DMS114 treated with DMSO at 0.1 percent for 48 hours (cell line): ENCODE measurements around the gene PACS2.

Source experiments
- DNase-seq: peaks from one replicate; lab custom pipeline; 2025; ENCODE audit not compliant: unreplicated experiment; lab: John Stamatoyannopoulos, UW

Gene PACS2

DNA sequence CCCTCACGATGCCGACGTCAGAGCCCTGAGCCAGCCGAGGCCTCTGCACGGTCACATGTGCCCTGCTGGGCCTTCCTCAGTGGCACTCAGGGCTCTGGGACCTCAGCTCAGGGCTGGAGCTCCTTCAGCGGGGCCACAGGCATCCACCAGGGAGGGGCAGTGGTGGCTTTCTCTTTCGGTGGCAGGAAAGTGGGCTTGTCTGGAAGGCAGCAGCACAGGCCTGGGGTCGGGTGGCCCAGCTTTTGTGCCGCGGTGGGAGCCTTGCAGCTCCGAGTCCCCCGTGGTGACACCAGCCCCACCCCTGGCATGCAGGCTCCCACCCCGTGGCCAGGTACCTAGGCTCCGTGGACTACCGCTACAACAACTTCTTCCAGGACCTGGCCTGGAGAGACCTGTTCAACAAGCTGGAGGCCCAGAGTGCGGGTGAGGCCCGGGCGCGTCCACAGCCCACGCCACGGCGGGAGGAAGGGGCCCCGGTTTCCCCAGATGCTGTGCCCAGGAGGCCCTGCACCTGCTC, 69.6 kb downstream of the PACS2 start:
- DNase-seq, result no peak

DNA sequence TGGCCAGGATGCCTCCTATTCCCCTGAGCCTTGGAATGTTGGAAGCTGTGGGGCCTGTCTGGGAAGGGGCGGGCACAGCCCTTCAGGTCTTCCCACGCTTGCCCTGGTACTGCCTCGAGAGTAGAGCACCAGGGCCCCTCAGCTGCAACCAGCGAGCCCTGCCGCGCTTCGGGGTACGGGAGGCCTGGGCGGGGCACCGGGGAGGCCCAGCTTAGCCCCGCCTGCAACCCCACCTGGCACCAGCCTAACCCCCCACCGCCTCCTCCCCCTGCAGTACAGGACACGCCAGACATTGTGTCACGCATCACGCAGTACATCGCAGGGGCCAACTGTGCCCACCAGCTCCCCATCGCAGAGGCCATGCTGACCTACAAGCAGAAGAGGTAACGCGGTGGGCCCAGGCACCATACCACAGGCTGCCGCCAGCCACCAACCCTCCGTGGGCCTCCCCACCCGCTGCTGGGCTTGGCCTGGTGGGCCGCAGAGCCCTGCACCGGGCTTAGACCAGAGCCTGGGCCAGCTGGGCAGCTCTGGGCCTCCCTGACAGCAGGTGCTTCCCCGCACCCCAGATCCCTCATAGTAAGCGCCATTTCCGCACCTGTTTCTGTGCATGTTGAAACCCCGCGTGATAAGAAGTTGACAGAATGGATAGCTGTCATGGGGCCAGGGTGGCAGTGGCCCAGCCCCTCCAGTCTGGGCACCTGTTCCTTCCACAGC, 70.2 kb downstream of the PACS2 start:
- DNase-seq, result no peak

- DNase-seq, result no peak
Measured at GRCh38 chr14:105385322-105385637, 70.7 kb downstream of the PACS2 start.

DNA sequence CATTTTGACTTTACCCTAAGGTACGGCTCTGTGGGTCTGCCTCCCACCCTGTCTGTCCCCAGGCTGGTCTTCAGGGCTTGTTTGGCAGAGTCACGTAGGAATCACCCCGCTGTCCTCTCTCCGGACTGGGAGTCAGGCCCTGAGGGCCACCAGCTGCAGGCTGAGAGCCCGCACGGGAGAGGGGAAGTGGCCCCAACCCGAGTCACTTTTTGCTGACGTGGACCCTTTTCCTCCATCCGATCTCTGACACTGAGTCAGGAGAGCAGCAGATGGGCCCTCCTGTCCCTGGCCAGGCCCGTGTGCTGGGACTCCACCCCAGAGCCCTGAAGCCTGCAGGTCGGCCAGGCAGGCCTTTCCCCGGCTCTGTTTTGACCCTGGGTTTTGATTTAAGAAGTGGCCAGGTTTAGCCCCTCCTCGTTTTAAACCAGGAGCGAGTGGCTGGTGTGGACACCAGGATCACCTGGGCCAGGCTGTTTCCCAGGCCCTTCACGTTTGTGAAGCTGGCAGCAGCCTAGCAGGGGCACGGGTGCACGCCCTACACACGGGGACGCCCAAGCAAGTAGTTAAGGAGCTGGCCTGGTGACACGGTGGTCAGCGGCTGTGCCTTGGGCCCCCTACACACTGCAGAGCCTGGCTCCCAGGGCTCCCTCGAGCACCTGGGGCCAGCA, 71.3 kb downstream of the PACS2 start:
- no peak for DNase-seq

DNA sequence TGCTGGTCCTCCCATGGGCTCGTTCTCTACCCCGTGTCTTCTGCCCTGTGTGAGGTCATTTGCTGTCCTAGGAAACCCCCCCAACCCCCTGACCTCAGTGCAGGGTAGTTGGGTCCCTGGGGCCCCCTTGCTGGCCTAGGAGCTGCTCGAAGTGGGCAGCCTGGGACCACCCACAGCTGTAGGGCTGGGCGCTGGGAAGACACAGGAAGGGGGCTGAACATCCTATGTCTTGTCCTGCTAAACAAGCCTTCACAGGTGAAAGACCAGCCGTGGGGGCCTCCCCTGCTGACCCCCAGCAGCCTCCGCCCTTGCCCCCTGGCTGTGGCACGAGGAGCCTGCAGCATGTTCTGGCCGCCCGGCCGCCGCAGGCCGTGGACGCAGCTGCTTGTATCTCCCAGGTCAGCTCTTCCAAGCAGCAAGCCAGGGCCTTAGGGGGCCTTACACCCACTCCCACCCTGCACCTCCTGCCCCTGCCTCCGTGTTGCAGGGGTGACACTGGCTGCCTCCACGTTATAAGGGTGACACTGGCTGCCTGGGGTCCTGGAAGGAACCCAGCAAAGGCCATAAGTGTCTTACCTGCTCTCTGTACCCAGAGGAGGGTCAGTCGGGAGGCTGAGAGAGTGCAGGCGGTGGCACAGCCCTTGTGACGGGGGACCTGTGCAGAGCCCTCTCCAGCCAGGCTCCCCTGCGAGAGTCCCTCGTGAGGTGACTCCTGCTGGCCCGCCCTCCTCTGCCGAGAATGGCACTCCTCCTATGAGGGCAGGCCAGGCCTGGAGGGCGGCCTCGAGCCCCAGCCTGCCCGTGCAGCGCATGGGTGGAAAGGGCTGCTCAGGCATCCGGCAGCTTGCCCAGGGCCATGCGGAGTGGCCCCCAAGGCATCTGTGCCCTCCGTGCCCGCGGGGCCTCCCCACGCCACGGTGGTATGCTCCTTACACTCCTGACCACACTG, 72.3 kb downstream of the PACS2 start:
- no peak for DNase-seq

DNA sequence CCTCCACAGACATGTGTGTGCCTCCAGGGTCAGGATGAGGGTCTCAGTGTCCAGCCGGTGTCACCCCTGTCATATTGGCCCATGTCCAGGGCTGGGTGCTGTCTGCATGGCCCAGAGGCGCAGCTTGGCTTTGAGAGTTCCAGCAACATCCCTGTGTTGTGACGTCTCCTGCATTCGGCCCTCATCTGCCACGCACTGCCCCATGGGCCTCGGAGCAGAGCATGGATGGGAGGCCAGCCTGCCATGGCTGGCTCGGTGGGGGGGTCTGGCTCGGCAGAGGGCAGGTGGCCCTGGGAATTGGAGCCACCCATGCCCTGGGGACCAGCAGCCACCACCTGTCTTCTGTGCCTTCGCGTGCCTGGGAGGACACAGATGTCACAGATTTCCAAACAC, 73.0 kb downstream of the PACS2 start:
- DNase-seq, result no peak

DNA sequence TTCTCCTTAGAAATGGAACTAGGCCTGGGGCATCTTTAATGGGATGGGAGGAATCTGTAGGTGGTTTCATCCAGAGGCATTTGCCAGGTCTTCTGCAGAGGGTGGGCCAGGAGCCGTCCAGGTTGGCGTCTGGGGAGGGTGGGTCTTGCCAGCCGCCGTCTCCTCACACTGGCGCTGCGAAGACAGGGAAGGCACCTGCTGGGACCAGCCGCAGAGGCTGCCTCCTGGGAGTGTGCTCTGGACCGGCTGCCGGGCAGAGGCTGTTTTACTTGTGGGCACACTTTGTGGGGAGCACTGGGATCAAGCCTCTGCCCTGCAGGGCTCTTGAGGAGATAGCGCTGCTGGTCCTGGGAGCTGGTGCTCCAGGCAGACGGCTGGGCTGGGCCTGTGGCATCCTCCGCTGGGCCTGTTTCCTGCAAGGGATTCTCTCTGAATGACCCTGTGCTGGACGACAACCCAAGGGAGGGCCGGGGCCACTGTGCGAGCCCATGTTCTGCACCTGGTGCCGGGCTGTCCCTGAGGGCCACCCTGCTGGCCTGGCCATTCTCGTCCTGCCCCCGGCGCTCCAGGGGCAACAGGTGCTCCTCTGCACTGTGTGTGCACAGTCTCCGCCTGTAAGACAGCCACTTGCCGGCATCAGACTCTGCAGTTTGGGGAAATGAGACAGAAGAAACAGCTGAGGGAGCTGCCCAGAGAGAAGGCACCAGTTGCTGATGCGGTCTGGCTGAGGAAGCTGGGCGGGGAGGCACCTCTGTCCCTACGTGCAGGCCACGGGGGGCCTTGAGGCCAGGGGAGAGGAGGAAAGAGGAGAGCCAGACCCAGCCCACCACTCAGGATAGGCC, 73.8 kb downstream of the PACS2 start:
- no peak for DNase-seq

DNA sequence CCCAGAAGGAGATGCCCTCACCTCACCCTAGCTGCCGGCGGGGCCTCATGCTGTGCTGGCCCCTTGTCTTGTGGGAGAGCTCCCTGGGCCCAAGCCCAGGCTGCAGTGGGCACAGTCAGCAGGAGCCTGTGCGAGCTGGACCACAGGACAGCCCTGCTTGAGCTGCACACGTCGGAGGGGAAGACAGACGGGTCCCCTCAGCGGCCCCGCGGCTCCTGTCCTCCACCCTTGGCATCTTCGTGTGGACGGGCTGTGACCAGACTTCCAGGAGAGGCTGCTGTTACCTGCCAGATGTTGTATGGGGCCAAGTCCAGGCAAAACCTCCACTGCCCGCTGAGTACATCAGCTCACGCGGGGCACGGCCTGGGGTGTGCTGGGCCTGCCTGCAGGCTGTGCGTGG, 74.4 kb downstream of the PACS2 start:
- DNase-seq, result no peak

DNA sequence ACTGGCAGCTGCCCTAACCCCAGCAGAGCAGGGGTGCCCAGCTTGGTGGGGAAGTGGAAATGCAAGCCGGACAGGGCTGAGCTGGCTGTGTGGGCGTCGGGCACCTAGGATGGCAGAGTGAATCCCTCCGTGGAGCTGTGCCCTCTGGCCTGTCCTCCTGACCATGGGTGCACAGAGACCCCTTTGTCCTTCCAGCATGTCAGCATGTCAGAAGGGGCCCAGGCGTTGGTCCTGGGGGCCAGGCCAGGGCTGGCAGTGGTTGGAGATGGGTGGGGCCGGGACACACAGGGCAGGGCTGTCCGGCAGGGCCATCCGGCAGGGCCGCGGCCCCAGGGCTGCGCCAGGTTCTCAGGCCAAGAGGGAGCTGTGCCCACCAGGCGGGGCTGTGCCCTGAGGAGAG, 75.0 kb downstream of the PACS2 start:
- no peak for DNase-seq

GRCh38 chr14:105389976-105390848, 75.7 kb downstream of the PACS2 start:
- DNase-seq, result no peak

DNA sequence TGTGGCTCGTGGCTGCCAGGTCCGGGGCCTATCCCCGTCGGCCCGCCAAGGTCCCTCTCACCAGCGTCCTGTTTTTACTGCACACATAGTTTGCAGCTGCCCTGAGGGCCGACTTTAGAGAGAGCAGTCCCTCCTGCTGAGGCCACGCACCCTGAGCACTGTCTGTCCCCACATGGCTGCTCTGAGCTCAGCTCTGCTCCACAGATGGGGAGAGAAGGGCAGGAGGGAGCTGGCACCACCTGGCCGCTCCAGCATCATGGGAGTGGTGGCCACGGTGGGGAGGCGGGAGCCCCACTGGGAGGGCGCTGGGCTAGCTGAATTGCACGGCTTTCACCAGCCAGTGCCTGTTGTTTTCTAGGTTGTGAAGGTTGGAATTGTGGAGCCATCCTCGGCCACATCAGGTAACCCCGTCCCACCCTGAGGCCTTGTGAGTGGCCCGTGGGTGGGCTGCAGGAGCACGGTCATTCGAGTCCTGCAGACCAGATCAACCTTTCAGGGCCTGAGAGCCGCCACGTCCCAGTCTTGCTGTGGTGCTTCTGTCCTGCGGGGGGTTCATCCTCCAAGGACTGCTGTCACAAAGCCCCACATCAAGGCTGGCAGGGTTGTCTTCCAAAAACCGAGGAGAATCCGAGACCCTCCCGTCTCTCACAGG, 76.4 kb downstream of the PACS2 start:
- DNase-seq, result no peak

GRCh38 chr14:105391541-105391940, 77.0 kb downstream of the PACS2 start:
- DNase-seq, result no peak

GRCh38 chr14:105392131-105393090, 77.9 kb downstream of the PACS2 start:
- no peak for DNase-seq

DNA sequence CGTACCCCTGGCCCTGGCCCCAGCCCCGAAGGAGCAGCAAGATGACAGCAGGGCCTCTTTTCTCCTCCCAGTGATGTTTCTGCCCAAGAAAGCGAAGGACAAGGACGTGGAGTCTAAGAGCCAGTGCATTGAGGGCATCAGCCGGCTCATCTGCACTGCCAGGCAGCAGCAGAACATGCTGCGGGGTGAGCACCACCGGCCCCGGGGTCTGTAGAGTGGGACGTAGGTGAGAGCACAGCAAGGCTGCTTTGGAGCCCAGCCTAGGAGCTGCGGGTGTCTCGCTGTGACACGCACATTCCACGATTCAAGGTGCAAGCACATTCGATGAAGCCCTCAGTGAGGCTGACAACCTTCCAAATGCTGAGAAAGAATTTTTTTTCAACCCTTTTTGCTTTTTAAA, 78.6 kb downstream of the PACS2 start:
- DNase-seq, result no peak

DNA sequence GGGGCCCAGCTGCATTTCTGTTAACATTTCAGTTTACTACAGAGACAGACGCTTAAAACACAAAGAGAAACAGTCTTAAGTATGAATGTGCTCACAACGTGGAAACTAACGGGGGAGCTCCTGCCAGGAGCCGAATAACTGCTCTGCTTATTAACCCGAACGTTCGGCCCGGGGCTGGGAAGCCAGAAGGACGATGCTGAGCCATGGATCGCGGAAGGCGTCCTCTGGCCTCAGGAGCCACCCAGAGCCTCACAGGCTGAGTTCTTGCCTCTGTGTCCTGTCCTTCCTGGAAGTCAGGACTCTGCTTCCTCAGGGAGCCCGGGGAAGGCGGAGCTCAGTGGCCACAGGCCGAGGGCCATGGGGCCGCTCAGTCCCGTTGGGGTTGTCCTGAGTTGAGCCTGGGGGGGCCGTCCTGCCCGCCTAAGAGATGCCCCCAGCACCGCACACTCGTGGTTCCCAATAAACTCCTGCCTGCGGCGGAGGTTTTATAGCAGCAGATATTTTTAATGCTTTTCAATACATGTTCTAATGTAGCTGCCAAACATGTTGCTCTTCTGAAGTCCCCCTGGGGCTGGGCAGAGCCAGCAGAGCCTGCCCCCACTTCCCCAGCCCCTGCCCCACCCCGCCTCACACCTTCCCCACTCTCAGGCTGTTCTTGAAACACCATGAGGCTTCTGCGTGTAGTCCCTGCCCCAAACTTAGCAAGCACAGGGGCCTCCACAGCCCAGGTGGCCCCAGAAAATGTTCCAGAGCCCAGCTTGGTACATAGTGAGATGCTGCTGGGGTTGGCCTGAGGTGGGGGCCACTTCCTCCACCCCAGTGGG, 80.4 kb downstream of the PACS2 start:
- no peak for DNase-seq

DNA sequence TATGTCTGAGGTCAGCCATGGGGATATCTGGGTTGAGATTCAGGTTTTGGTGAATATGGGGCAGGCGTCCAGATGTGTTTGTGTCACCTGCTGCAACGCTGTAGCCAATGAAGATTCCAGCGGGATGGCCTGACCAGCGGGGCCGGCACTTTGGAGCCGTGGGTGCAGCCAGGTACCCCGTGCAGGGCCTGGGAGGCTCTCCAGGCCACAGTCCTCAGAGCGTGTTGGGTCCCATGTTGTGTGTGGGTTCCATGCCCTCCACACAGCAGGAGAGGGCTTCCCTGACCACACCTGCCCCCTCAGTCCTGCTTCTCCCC, 80.9 kb downstream of the PACS2 start:
- DNase-seq, result no peak

GRCh38 chr14:105397350-105397931, 82.9 kb downstream of the PACS2 start:
- no peak for DNase-seq
